ENCODE data around the gene EXOC8. TPM values are rescaled to one million over a fixed set of nuclear protein-coding genes. Genes with fewer than 3 reads are reported as not detected.

Gene EXOC8
- total RNA-seq, 1 experiment from 2014 or later = 11.3 TPM

DNA sequence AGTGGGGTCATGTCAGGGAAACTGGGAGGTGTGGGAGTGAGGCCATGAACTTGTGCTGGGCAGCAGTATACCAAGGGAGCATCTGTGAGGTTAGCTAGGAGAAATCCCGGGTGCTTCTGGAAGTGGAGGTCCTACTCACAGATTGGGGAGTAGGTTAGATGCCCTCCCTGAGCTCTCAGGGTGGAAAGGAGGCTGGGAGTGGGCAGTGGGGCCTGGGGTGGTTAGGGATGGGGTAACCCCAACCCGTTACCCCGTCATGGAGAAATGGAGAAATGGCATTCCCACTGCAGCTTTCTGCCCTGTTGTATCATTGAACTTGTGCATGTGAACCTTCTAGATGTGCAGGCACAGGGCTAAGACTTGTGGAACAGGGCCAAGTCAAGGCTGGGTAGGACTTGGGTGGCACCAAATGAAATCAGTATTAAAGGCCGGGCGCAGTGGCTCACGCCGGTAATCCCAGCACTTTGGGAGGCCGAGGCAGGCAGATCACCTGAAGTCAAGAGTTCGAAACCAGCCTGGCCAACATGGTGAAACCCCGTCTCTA, 27.2 kb downstream of the EXOC8 start:
- no peak for DNase-seq (ENCODE audit: low spot score)
- CTCF ChIA-PET = no interaction called here

More for the DNA sequence above, 27.2 kb downstream of the EXOC8 start:
- POLR2A ChIA-PET = no interaction called here
- Mint-ChIP-seq H3K9me3 (no peaks in the 10 kb centered on the region), H3K4me3 (no peak overlapping the region), H3K27me3 (ENCODE audit: low read depth) (peaks cover 9% of the 10 kb centered on the region), H3K36me3 (no peaks in the 10 kb centered on the region), H3K4me1 (no peaks in the 10 kb centered on the region), H3K27ac (no peak overlapping the region)
- no peak for ATAC-seq
- TF ChIP-seq ETV6 (CRISPR knock-in tag; IDR thresholded peaks at IDR 0.05) = no peak
- no peak for TF ChIP-seq USF2 (CRISPR knock-in tag; IDR thresholded peaks at IDR 0.05)
- TF ChIP-seq FOXJ3 (CRISPR knock-in tag; IDR thresholded peaks at IDR 0.05; ENCODE audit: borderline replicate concordance) = no peak
- TF ChIP-seq ZNF416 (CRISPR knock-in tag; IDR thresholded peaks at IDR 0.05) = no peak
- no peak for TF ChIP-seq PRRX2 (CRISPR knock-in tag; IDR thresholded peaks at IDR 0.05)
- TF ChIP-seq GRHL2 (CRISPR knock-in tag; IDR thresholded peaks at IDR 0.05; ENCODE audit: insufficient replicate concordance, severe bottlenecking) = no peak
- no peak for TF ChIP-seq ZNF512 (CRISPR knock-in tag; IDR thresholded peaks at IDR 0.05; ENCODE audit: borderline replicate concordance)
- no peak for TF ChIP-seq ATF3 (CRISPR knock-in tag; conservative IDR thresholded peaks at IDR 0.05)
- TF ChIP-seq, protein P1, sequence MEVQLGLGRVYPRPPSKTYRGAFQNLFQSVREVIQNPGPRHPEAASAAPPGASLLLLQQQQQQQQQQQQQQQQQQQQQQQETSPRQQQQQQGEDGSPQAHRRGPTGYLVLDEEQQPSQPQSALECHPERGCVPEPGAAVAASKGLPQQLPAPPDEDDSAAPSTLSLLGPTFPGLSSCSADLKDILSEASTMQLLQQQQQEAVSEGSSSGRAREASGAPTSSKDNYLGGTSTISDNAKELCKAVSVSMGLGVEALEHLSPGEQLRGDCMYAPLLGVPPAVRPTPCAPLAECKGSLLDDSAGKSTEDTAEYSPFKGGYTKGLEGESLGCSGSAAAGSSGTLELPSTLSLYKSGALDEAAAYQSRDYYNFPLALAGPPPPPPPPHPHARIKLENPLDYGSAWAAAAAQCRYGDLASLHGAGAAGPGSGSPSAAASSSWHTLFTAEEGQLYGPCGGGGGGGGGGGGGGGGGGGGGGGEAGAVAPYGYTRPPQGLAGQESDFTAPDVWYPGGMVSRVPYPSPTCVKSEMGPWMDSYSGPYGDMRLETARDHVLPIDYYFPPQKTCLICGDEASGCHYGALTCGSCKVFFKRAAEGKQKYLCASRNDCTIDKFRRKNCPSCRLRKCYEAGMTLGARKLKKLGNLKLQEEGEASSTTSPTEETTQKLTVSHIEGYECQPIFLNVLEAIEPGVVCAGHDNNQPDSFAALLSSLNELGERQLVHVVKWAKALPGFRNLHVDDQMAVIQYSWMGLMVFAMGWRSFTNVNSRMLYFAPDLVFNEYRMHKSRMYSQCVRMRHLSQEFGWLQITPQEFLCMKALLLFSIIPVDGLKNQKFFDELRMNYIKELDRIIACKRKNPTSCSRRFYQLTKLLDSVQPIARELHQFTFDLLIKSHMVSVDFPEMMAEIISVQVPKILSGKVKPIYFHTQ (CRISPR knock-in tag; IDR thresholded peaks at IDR 0.05) = no peak
- TF ChIP-seq ESRRA (CRISPR knock-in tag; IDR thresholded peaks at IDR 0.05; ENCODE audit: borderline replicate concordance) = no peak
- TF ChIP-seq E2F5 (CRISPR knock-in tag; IDR thresholded peaks at IDR 0.05) = no peak
- TF ChIP-seq SOX15 (CRISPR knock-in tag; IDR thresholded peaks at IDR 0.05) = no peak
- TF ChIP-seq ATF2 (CRISPR knock-in tag; IDR thresholded peaks at IDR 0.05; ENCODE audit: borderline replicate concordance, low read depth) = no peak
- TF ChIP-seq TEAD4 (CRISPR knock-in tag; IDR thresholded peaks at IDR 0.05) = no peak
- no peak for TF ChIP-seq CREM (CRISPR knock-in tag; IDR thresholded peaks at IDR 0.05)
- no peak for TF ChIP-seq E2F1 (CRISPR knock-in tag; IDR thresholded peaks at IDR 0.05)
- TF ChIP-seq SMAD3 (CRISPR knock-in tag; IDR thresholded peaks at IDR 0.05; ENCODE audit: borderline replicate concordance) = no peak

Data from WTC11 (cell line).